GM12878 (cell line): ENCODE data around the gene ARL17B. TPM values are rescaled to one million over a fixed set of nuclear protein-coding genes. Genes with fewer than 3 reads are reported as not detected.

Source experiments
- ATAC-seq: fragments of 200-7000 bp; cut with Tn5 transposase; 3 replicates; pipeline ENCODE4 v1.9.1; 2020; ENCODE audit warnings: mild to moderate bottlenecking, moderate library complexity
- BruUV-seq: library from RNA; stranded (reverse); fragments of 400-500 nt; replicated peaks from 2 replicates; lab custom pipeline; 2021; lab: Mats Ljungman, UMichigan
- CTCF ChIA-PET: fragments of 300-600 bp; sonication (Branson Sonifier 250); formaldehyde crosslinking; extraction: SDS; loops from one replicate; lab custom pipeline; 2021; ENCODE audit warnings: inconsistent platforms; lab: Yijun Ruan, JAX
- POLR2A ChIA-PET: fragments of 350-600 bp; formaldehyde crosslinking; extraction: SDS; loops from one replicate; lab custom pipeline; 2021; ENCODE audit warnings: inconsistent platforms; lab: Charles Lee
- RAD21 ChIA-PET: fragments of 300-600 bp; sonication (Branson Sonifier 250); formaldehyde crosslinking; loops from one replicate; lab custom pipeline; 2023; ENCODE audit warnings: antibody characterized with exemption; ENCODE audit not compliant: unreplicated experiment; lab: Charles Lee
- SMC1A ChIA-PET: fragments of 300-600 bp; sonication (Branson Sonifier 250); formaldehyde crosslinking; loops from one replicate; lab custom pipeline; 2023; ENCODE audit not compliant: unreplicated experiment, uncharacterized antibody; lab: Charles Lee
- DNase-seq: peaks from one replicate; pipeline ENCODE4 v3.0.0-alpha.2; 2011; ENCODE audit warnings: low read depth, low spot score
- FAIRE-seq: peaks from 3 replicates; lab custom pipeline; 2011; peaks lifted over from hg19 to GRCh38; lab: Jason Lieb, UNC
- H2AFZ ChIP-seq: 2 replicates; pipeline ENCODE4 v1.6.0; 2011; ENCODE audit warnings: low read depth, low read length, control low read depth; ENCODE audit not compliant: control insufficient read depth
- H3K27ac ChIP-seq: 2 replicates; pipeline ENCODE4 v1.5.1; 2011; ENCODE audit warnings: control low read depth; ENCODE audit not compliant: control insufficient read depth, insufficient read depth
- H3K27me3 ChIP-seq, 2 experiments: replicated peaks in 1 of 2; 2 replicates each; pipeline versions ENCODE4 v1.6.0 to v1.6.1; 2011; ENCODE audit warnings: low read length in 1 of 2; ENCODE audit not compliant: control insufficient read depth in 2 of 2, insufficient read depth in 2 of 2
- H3K36me3 ChIP-seq, 2 experiments: 2 replicates each; pipeline ENCODE4 v1.5.1; 2011; ENCODE audit warnings: low read length in 1 of 2; ENCODE audit not compliant: control insufficient read depth in 2 of 2, insufficient read depth in 2 of 2
- H3K4me1 ChIP-seq: 2 replicates; pipeline ENCODE4 v1.6.1; 2011; ENCODE audit warnings: mild to moderate bottlenecking, low read length, moderate library complexity, mixed read lengths; ENCODE audit not compliant: control insufficient read depth, insufficient read depth
- H3K4me2 ChIP-seq: 2 replicates; pipeline ENCODE4 v1.6.0; 2011; ENCODE audit warnings: control low read depth; ENCODE audit not compliant: control insufficient read depth, insufficient read depth
- H3K4me3 ChIP-seq: fragments of 200-600 bp; sonication (generic); 2 replicates; pipeline ENCODE4 v1.5.1; 2016
- H3K79me2 ChIP-seq: 2 replicates; pipeline ENCODE4 v1.6.0; 2011; ENCODE audit warnings: low read length; ENCODE audit not compliant: control insufficient read depth, insufficient read depth
- H3K9ac ChIP-seq: 2 replicates; pipeline ENCODE4 v1.8.0; 2011; ENCODE audit warnings: low read length, control low read depth, mixed read lengths; ENCODE audit not compliant: control insufficient read depth, insufficient read depth
- H3K9me3 ChIP-seq: replicated peaks from 3 replicates; pipeline ENCODE4 v1.5.1; 2011; ENCODE audit warnings: mild to moderate bottlenecking, low read length; ENCODE audit not compliant: control insufficient read depth, insufficient read depth
- H4K20me1 ChIP-seq: 2 replicates; pipeline ENCODE4 v1.6.0; 2011; ENCODE audit not compliant: control insufficient read depth, insufficient read depth
- CEBPB ChIP-seq, 2 experiments: fragments of 150-350 bp in 1 of 2; IDR thresholded peaks; 2 replicates each; pipeline ENCODE4 v1.6.1; 2012 to 2014; ENCODE audit warnings: low read depth in 2 of 2, low read length in 2 of 2, borderline replicate concordance in 1 of 2, inconsistent platforms in 1 of 2
- CHD4 ChIP-seq: fragments of 200-600 bp; sonication (generic); IDR thresholded peaks from 2 replicates; pipeline ENCODE4 v1.6.1; 2016; ENCODE audit warnings: mild to moderate bottlenecking
- HDGF ChIP-seq: fragments of 450-650 bp; IDR thresholded peaks from 2 replicates; pipeline ENCODE4 v1.6.1; 2016; ENCODE audit warnings: antibody characterized with exemption
- KLF5 ChIP-seq: fragments of 450-650 bp; IDR thresholded peaks from 2 replicates; pipeline ENCODE4 v1.6.1; 2014; ENCODE audit warnings: mild to moderate bottlenecking; ENCODE audit not compliant: partially characterized antibody
- MEF2A ChIP-seq: IDR thresholded peaks from 2 replicates; pipeline ENCODE4 v1.6.1; 2011; ENCODE audit warnings: low read depth, mild to moderate bottlenecking, low read length, moderate library complexity; ENCODE audit not compliant: insufficient read depth
- NFIC ChIP-seq: IDR thresholded peaks from 2 replicates; pipeline ENCODE4 v1.6.1; 2012; ENCODE audit warnings: low read depth, mild to moderate bottlenecking, inconsistent platforms, low read length, moderate library complexity
- PAX8 ChIP-seq: fragments of 450-650 bp; IDR thresholded peaks from 2 replicates; pipeline ENCODE4 v1.6.1; 2017; ENCODE audit warnings: mild to moderate bottlenecking, moderate library complexity
- RFX5 ChIP-seq: IDR thresholded peaks from 2 replicates; pipeline ENCODE4 v1.6.1; 2011; ENCODE audit warnings: low read depth, low read length, improper control_type of control experiment
- SIX5 ChIP-seq: IDR thresholded peaks from 2 replicates; pipeline ENCODE4 v1.6.1; 2011; ENCODE audit warnings: mild to moderate bottlenecking, low read depth, low read length, moderate library complexity; ENCODE audit not compliant: severe bottlenecking
- ZNF384 ChIP-seq: IDR thresholded peaks from 2 replicates; pipeline ENCODE4 v1.6.1; 2012; ENCODE audit warnings: low read depth, mild to moderate bottlenecking, low read length, improper control_type of control experiment, borderline replicate concordance
- WGBS: methylation state at CpG from one replicate; pipeline ENCODE4 v1.1.6; 2016; ENCODE audit warnings: low lambda C conversion rate; ENCODE audit not compliant: insufficient replicate concordance, insufficient coverage; ENCODE audit errors: missing lambda C conversion rate; 5-methylcytosine and 5-hydroxymethylcytosine counted together
- in situ Hi-C: fragments of 300-500 bp; cut with MboI; formaldehyde crosslinking; loops from 9 replicates; pipeline ENCODE4 v1.14.3; 2018; ENCODE audit warnings: mixed read lengths
- intact Hi-C: fragments of 100-400 bp; cut with micrococcal nuclease; formaldehyde crosslinking; loops from one replicate; pipeline ENCODE4 v1.14.2; 2022; ENCODE audit not compliant: unreplicated experiment
- polyA plus RNA-seq, 11 experiments: library from polyadenylated mRNA; depleted of rRNA in 4 of 11; unstranded in 6 of 11; stranded (reverse) in 5 of 11; fragments of >200 nt; fragmentation: Nextera tagmentation in 4 of 11; fragmentation: Illumina TruSeq in 1 of 11; extraction: Ambion mirVana in 4 of 11; extraction: Trizol in 1 of 11; gene quantifications; 1 replicate in 1 of 11; 2 replicates in 10 of 11; pipeline versions ENCODE4 v1.2.1 to v1.2.3, GENCODE V29; 2011 to 2016; ENCODE audit warnings: inconsistent platforms in 2 of 11, missing spikeins in 2 of 11, low read depth in 1 of 11
- total RNA-seq, 4 experiments: library from RNA; depleted of rRNA in 3 of 4; stranded (reverse); fragments of >200 nt in 3 of 4; fragmentation: Illumina TruSeq in 1 of 4; extraction: Trizol in 1 of 4; gene quantifications; 2 replicates each; pipeline versions ENCODE4 v1.2.1 to v1.2.3, GENCODE V29; 2013 to 2021
- TF ChIP-seq, protein P1 (sequence below): IDR thresholded peaks from 2 replicates; pipeline ENCODE4 v1.6.1; 2012; ENCODE audit warnings: low read depth, low read length, improper control_type of control experiment
- TF ChIP-seq, protein P2 (sequence below): fragments of 450-650 bp; IDR thresholded peaks from 2 replicates; pipeline ENCODE4 v1.6.1; 2014; ENCODE audit warnings: mild to moderate bottlenecking

ARL17B gene
- total and polyA plus RNA-seq, 10 of the 15 experiments (the other 5 are each of a cell fraction or from before 2014, with no cell fraction given), result 6.0 to 25.1 (median 14.2) TPM

DNA sequence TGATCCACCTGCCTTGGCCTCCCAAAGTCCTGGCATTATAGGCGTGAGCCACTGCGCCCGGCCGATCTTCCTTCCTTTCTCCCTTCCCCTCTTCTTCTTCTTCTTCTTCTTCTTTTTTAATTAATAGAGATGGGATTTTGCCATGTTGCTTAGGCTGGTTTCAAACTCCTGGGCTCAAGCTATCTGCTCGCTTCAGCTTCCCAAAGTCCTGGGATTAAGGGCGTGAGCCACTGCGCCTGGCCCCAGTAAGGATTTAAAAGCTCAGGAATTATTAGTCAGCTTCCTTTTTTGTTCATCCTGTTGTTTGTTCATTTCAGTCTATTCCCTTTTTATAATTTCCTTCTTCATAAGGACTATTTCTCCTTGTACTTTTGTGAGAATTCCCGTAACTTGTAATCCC is 99.3 kb downstream of the ARL17B start:
- in situ Hi-C loops, result loop anchor here (25.0 kb wide), 1 partner anchor 675 kb away; no protein-coding TSS in a partner anchor
- Histone ChIP-seq H3K9ac (no peak overlapping the region), H3K9me3 (no peaks in the 10 kb centered on the region), H3K4me2 (no peak overlapping the region), H3K79me2 (no peaks in the 10 kb centered on the region), H3K36me3 (no peaks in the 10 kb centered on the region), H3K4me1 (peaks cover 9% of the 10 kb centered on the region), H3K27me3 (no peaks in the 10 kb centered on the region; a peak in 2 of 4 replicates), H2AFZ (no peak overlapping the region), H3K4me3 (no peak overlapping the region), H3K27ac (no peak overlapping the region), H4K20me1 (no peaks in the 10 kb centered on the region)
- ATAC-seq (no peak), FAIRE-seq (no peak), DNase-seq (no peak)
- TF ChIP-seq SIX5 (no peak), NFIC (no peak), CEBPB (IDR thresholded peaks at IDR 0.05; ENCODE audit: borderline replicate concordance in 1 of 2, low read depth in 2 of 2, low read length in 2 of 2) (no peak), CHD4 (no peak), ZNF384 (no peak), MEF2A (no peak), KLF5 (no peak), HDGF (no peak), RFX5 (no peak), PAX8 (no peak)
- TF ChIP-seq, protein P1, sequence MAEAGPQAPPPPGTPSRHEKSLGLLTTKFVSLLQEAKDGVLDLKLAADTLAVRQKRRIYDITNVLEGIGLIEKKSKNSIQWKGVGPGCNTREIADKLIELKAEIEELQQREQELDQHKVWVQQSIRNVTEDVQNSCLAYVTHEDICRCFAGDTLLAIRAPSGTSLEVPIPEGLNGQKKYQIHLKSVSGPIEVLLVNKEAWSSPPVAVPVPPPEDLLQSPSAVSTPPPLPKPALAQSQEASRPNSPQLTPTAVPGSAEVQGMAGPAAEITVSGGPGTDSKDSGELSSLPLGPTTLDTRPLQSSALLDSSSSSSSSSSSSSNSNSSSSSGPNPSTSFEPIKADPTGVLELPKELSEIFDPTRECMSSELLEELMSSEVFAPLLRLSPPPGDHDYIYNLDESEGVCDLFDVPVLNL, result no peak
- TF ChIP-seq, protein P2, sequence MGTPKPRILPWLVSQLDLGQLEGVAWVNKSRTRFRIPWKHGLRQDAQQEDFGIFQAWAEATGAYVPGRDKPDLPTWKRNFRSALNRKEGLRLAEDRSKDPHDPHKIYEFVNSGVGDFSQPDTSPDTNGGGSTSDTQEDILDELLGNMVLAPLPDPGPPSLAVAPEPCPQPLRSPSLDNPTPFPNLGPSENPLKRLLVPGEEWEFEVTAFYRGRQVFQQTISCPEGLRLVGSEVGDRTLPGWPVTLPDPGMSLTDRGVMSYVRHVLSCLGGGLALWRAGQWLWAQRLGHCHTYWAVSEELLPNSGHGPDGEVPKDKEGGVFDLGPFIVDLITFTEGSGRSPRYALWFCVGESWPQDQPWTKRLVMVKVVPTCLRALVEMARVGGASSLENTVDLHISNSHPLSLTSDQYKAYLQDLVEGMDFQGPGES, result no peak
- BruUV-seq, result no TSS peak
- ChIA-PET CTCF (no interaction called here), POLR2A (no interaction called here), SMC1A (interaction anchor here (1.5 to 2.2 kb wide), 2 partner anchors 10 to 53 kb away, joined by 3 to 6 read pairs; no protein-coding TSS in a partner anchor), RAD21 (no interaction called here)
- 81% methylated on average over 8 of the region's 8 CpGs for WGBS
- intact Hi-C loops, result no loop called here
